GM21360 (cell line): ENCODE data around the gene TSPAN9.
"Not testable (repeated sequence)": the region's sequence is repeated elsewhere in the genome, so short reads cannot be mapped to it uniquely, and the experiment has no call there.

ENCODE experiments used
- ATAC-seq: cut with Tn5 transposase; IDR thresholded peaks from one replicate; pipeline ENCODE4 v1.9.1; 2021; ENCODE audit warnings: mild to moderate bottlenecking, moderate library complexity; ENCODE audit not compliant: unreplicated experiment

Gene TSPAN9

GRCh38 chr12:3043406-3043805, 33.8 kb upstream of the TSPAN9 start:
- no peak for ATAC-seq

- no peak for ATAC-seq
These were observed 33.0 kb upstream of the TSPAN9 start for GRCh38 chr12:3044141-3044630.

GRCh38 chr12:3045494-3045893, 31.7 kb upstream of the TSPAN9 start:
- no peak for ATAC-seq

GRCh38 chr12:3045989-3046388, 31.2 kb upstream of the TSPAN9 start:
- ATAC-seq: no peak

GRCh38 chr12:3046441-3047200, 30.6 kb upstream of the TSPAN9 start:
- no peak for ATAC-seq

GRCh38 chr12:3047961-3048360, 29.2 kb upstream of the TSPAN9 start:
- ATAC-seq: no peak

- ATAC-seq: no peak
These were observed 28.6 kb upstream of the TSPAN9 start for GRCh38 chr12:3048540-3048939.

- ATAC-seq: no peak
These were observed 28.0 kb upstream of the TSPAN9 start for GRCh38 chr12:3049176-3049575.

GRCh38 chr12:3049611-3050249, 27.4 kb upstream of the TSPAN9 start:
- no peak for ATAC-seq

- ATAC-seq: no peak
These were observed 22.8 kb upstream of the TSPAN9 start for GRCh38 chr12:3054374-3054773.

GRCh38 chr12:3055026-3055703, 22.0 kb upstream of the TSPAN9 start:
- ATAC-seq: no peak

- ATAC-seq: no peak
These were observed 21.3 kb upstream of the TSPAN9 start for GRCh38 chr12:3055704-3056467.

GRCh38 chr12:3061059-3061458, 16.1 kb upstream of the TSPAN9 start:
- no peak for ATAC-seq

GRCh38 chr12:3061501-3062215, 15.5 kb upstream of the TSPAN9 start:
- no peak for ATAC-seq

GRCh38 chr12:3065300-3065699, 11.9 kb upstream of the TSPAN9 start:
- no peak for ATAC-seq

- ATAC-seq: not testable (repeated sequence)
These were observed 11.3 kb upstream of the TSPAN9 start for GRCh38 chr12:3065846-3066245.

GRCh38 chr12:3069714-3070113, 7.5 kb upstream of the TSPAN9 start:
- ATAC-seq: no peak

GRCh38 chr12:3071107-3071506, 6.1 kb upstream of the TSPAN9 start:
- no peak for ATAC-seq

GRCh38 chr12:3071710-3072109, 5.5 kb upstream of the TSPAN9 start:
- no peak for ATAC-seq

- ATAC-seq: no peak
These were observed 3.5 kb upstream of the TSPAN9 start for GRCh38 chr12:3073438-3074250.
